Panc1 (cell line): ENCODE data around the gene RPUSD1. TPM values are rescaled to one million over a fixed set of nuclear protein-coding genes. Genes with fewer than 3 reads are reported as not detected.
"Not testable (repeated sequence)": the region's sequence is repeated elsewhere in the genome, so short reads cannot be mapped to it uniquely, and the experiment has no call there.

Experiments used
- ATAC-seq: fragments of 200-7000 bp; cut with Tn5 transposase; 2 replicates; pipeline ENCODE4 v1.9.1; 2020; ENCODE audit warnings: mild to moderate bottlenecking, moderate library complexity
- BruUV-seq: library from RNA; stranded (reverse); fragments of 400-500 nt; replicated peaks from 2 replicates; lab custom pipeline; 2021; lab: Mats Ljungman, UMichigan
- CTCF ChIA-PET: fragments of 300-600 bp; sonication (Branson Sonifier 250); formaldehyde crosslinking; loops from one replicate; lab custom pipeline; 2022; ENCODE audit warnings: antibody characterized with exemption; lab: Charles Lee
- POLR2A ChIA-PET: fragments of 300-600 bp; sonication (Branson Sonifier 250); formaldehyde crosslinking; loops from one replicate; lab custom pipeline; 2022; ENCODE audit warnings: antibody characterized with exemption; lab: Charles Lee
- DNase-seq: peaks from one replicate; pipeline ENCODE4 v3.0.0-alpha.2; 2010; ENCODE audit warnings: low read depth, low spot score
- H3K27ac ChIP-seq: 2 replicates; pipeline ENCODE4 v1.5.1; 2011; ENCODE audit warnings: mild to moderate bottlenecking, low read length, inconsistent platforms
- H3K27me3 ChIP-seq: fragments of 200-500 bp; sonication (Bioruptor generic); 2 replicates; pipeline ENCODE4 v1.6.0; 2014; ENCODE audit warnings: low read length, inconsistent platforms; ENCODE audit not compliant: control insufficient read depth, insufficient read depth
- H3K36me3 ChIP-seq: fragments of 200-500 bp; sonication (Bioruptor generic); 2 replicates; pipeline ENCODE4 v1.5.1; 2014; ENCODE audit warnings: inconsistent platforms, mild to moderate bottlenecking, low read length, moderate library complexity; ENCODE audit not compliant: control insufficient read depth, insufficient read depth
- H3K4me1 ChIP-seq: 2 replicates; pipeline ENCODE4 v1.5.1; 2011; ENCODE audit warnings: inconsistent platforms, mild to moderate bottlenecking, low read length, moderate library complexity; ENCODE audit not compliant: control insufficient read depth, insufficient read depth
- H3K4me3 ChIP-seq, 2 experiments: 2 replicates each; pipeline ENCODE4 v1.5.1; 2011 to 2012; ENCODE audit warnings: low read depth in 2 of 2, low read length in 2 of 2, mild to moderate bottlenecking in 2 of 2, inconsistent platforms in 1 of 2, moderate library complexity in 1 of 2
- H3K9me3 ChIP-seq: fragments of 200-500 bp; sonication (Bioruptor generic); 2 replicates; pipeline ENCODE4 v1.5.1; 2014; ENCODE audit warnings: low read depth, mild to moderate bottlenecking, inconsistent platforms, low read length, moderate library complexity; ENCODE audit not compliant: control insufficient read depth, insufficient read depth
- CTCF ChIP-seq: fragments of 450-650 bp; IDR thresholded peaks from 2 replicates; pipeline ENCODE4 v1.5.1; 2017; ENCODE audit warnings: mild to moderate bottlenecking
- POLR2AphosphoS5 ChIP-seq: IDR thresholded peaks from 2 replicates; pipeline ENCODE4 v1.6.1; 2012; ENCODE audit warnings: mild to moderate bottlenecking, low read depth, low read length, moderate library complexity
- REST ChIP-seq, 2 experiments: IDR thresholded peaks; 2 replicates each; pipeline ENCODE4 v1.6.1; 2011 to 2012; ENCODE audit warnings: low read depth in 2 of 2, control low read depth in 1 of 2, low read length in 1 of 2, mild to moderate bottlenecking in 1 of 2, moderate library complexity in 1 of 2; ENCODE audit not compliant: insufficient read depth in 1 of 2
- SIN3A ChIP-seq: IDR thresholded peaks from 2 replicates; pipeline ENCODE4 v1.6.1; 2012; ENCODE audit warnings: low read depth, mild to moderate bottlenecking, low read length, moderate library complexity, borderline replicate concordance; ENCODE audit not compliant: insufficient read depth
- TCF7L2 ChIP-seq: IDR thresholded peaks from 2 replicates; pipeline ENCODE4 v1.6.1; 2011; ENCODE audit warnings: mild to moderate bottlenecking, low read depth, low read length, inconsistent platforms
- in situ Hi-C: cut with HindIII; loops from 2 replicates; pipeline ENCODE4 v1.10.0; 2016; ENCODE audit warnings: low sequenced_read_pairs, low pct_unique_long_range_greater_than_20kb
- intact Hi-C: fragments of 100-400 bp; cut with micrococcal nuclease; formaldehyde crosslinking; loops from one replicate; pipeline ENCODE4 v1.10.0; 2022; ENCODE audit not compliant: unreplicated experiment
- total RNA-seq: library from RNA; stranded (reverse); gene quantifications from one replicate; pipeline ENCODE4 v1.2.1, GENCODE V29; 2021; ENCODE audit not compliant: unreplicated experiment

RPUSD1 gene
- total RNA-seq, 1 experiment from 2014 or later: 61.1 TPM

GRCh38 chr16:776824-777223, 11.4 kb downstream of the RPUSD1 start:
- ChIA-PET CTCF (no interaction called here), POLR2A (interaction anchor here (1.2 kb wide), 1 partner anchor 11 kb away, joined by 11 read pairs; no protein-coding TSS in a partner anchor)
- TF ChIP-seq POLR2AphosphoS5: no peak
- TF ChIP-seq REST (IDR thresholded peaks at IDR 0.05; ENCODE audit: insufficient read depth in 1 of 2, low read depth in 2 of 2, low read length in 1 of 2): no peak
- no peak for TF ChIP-seq TCF7L2
- TF ChIP-seq CTCF: no peak
- TF ChIP-seq SIN3A: no peak
- no peak overlapping the region for H3K4me3 ChIP-seq
- H3K9me3 ChIP-seq: no peaks in the 10 kb centered on the region
- no TSS peak for BruUV-seq
- H3K27ac ChIP-seq: no peak overlapping the region
- in situ Hi-C loops (no loop called here), intact Hi-C loops (no loop called here)
- no peaks in the 10 kb centered on the region for H3K27me3 ChIP-seq
- DNase-seq (no peak), ATAC-seq (no peak)
- H3K36me3 ChIP-seq: no peaks in the 10 kb centered on the region
- H3K4me1 ChIP-seq: peaks cover 10% of the 10 kb centered on the region

GRCh38 chr16:776298-776697, 11.9 kb downstream of the RPUSD1 start:
- H3K27me3 ChIP-seq, in situ Hi-C loops, DNase-seq, H3K9me3 ChIP-seq, H3K4me3 ChIP-seq, intact Hi-C loops, H3K36me3 ChIP-seq, CTCF ChIA-PET, H3K27ac ChIP-seq, ATAC-seq, BruUV-seq: not testable (repeated sequence)
- POLR2A ChIA-PET: interaction anchor here (1.2 kb wide), 1 partner anchor 11 kb away, joined by 11 read pairs; no protein-coding TSS in a partner anchor
- H3K4me1 ChIP-seq: peaks cover 10% of the 10 kb centered on the region

- intact Hi-C loops: no loop called here
- CTCF ChIA-PET: interaction anchor here (0.6 kb wide), 1 partner anchor 30 kb away, joined by 3 read pairs; no protein-coding TSS in a partner anchor
- Histone ChIP-seq H3K27ac (no peak overlapping the region), H3K9me3 (no peaks in the 10 kb centered on the region), H3K27me3 (no peaks in the 10 kb centered on the region), H3K4me1 (peaks cover 10% of the 10 kb centered on the region), H3K36me3 (no peaks in the 10 kb centered on the region), H3K4me3 (no peak overlapping the region)
- TF ChIP-seq POLR2AphosphoS5: no peak
- no peak for TF ChIP-seq TCF7L2
- no peak for TF ChIP-seq SIN3A
- in situ Hi-C loops: no loop called here
- no TSS peak for BruUV-seq
- DNase-seq (no peak), ATAC-seq (no peak)
- POLR2A ChIA-PET: no interaction called here
Observed at GRCh38 chr16:775236-775796, 12.9 kb downstream of the RPUSD1 start.
